ENCODE results near the gene FOXP1.

DNA sequence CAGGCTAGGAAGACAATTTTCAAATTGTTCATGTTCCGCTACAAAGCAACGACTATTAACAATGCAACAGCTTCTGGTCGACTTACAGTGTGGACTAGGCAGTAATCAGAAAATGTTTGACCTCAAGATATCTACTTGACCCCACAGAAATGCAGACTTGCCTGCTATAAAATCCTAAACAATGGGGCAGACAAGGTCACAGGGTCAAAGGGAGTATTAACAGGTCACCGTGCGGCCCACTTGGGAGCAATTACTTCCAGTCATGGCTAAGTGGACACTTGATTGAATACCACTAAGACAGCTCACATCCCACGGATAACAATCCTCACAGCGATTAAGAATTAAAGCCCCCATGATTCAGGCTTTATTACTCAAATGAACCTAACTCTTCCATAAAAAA lies 58.9 kb downstream of the FOXP1 start:
- TF ChIP-seq POLR2A (IDR thresholded peaks at IDR 0.05; ENCODE audit: low read depth) (no peak), POLR2AphosphoS5 (IDR thresholded peaks at IDR 0.05) (no peak)

All from esophagus muscularis mucosa (tissue), 2 donors.